Measurements from ENCODE around the gene SLC37A4. TPM values are rescaled to one million over a fixed set of nuclear protein-coding genes. Genes with fewer than 3 reads are reported as not detected.
"Not testable (repeated sequence)": the region's sequence is repeated elsewhere in the genome, so short reads cannot be mapped to it uniquely, and the experiment has no call there.

Gene SLC37A4
- total RNA-seq, 1 experiment from 2014 or later = 49.3 TPM

GRCh38 chr11:119018074-119018938 lies 12.4 kb downstream of the SLC37A4 start, which contains the start of the genes RPS25 and TRAPPC4:
RPS25 (minus strand) TSS chr11:119018343; CDS start chr11:119018284, 59 bp downstream.
TRAPPC4 (plus strand) TSS chr11:119018766; CDS start chr11:119018796, 30 bp downstream.
- DNase-seq (ENCODE audit: low spot score) = peak; percentile 99
- Histone ChIP-seq H3K4me1 (ENCODE audit: insufficient read depth, low read length, poor library complexity, severe bottlenecking) (peaks cover 18% of the 10 kb centered on the region), H3K9me3 (ENCODE audit: low read depth, low read length, poor library complexity, severe bottlenecking) (no peaks in the 10 kb centered on the region), H3K4me3 (ENCODE audit: low read depth, low read length, poor library complexity, severe bottlenecking) (peak within 1 kb of the TSS; percentile 77), H3K27me3 (replicated peaks; ENCODE audit: insufficient read depth, low read depth, low read length, poor library complexity) (no peaks in the 10 kb centered on the region), H3K36me3 (ENCODE audit: insufficient read depth, low read length, poor library complexity, severe bottlenecking) (peaks cover 64% of the 10 kb centered on the region), H3K27ac (ENCODE audit: low read depth, low read length, poor library complexity, severe bottlenecking) (peak within 1 kb of the TSS; percentile 95)
- BruUV-seq (replicated peaks) = no TSS peak
- ChIA-PET POLR2A (ENCODE audit: low non-redundant PET) (interaction anchor here (0.6 kb wide), 3 partner anchors 20 to 105 kb away, joined by 3 to 4 read pairs (median 3); no protein-coding TSS in a partner anchor), CTCF (interaction anchor here (0.5 to 0.6 kb wide), 2 partner anchors 190 to 406 kb away, joined by 3 to 13 read pairs; no protein-coding TSS in a partner anchor)
- TF ChIP-seq EZH2 (IDR thresholded peaks at IDR 0.05; ENCODE audit: borderline replicate concordance, low read depth, low read length, poor library complexity, severe bottlenecking) (no peak), CTCF (conservative IDR thresholded peaks at IDR 0.05; ENCODE audit: low read depth, low read length) (no peak)
- intact Hi-C loops (cut with micrococcal nuclease; ENCODE audit: unreplicated experiment) = loop anchor here (5.0 kb wide), 1 partner anchor 84 kb away; the partner anchor contains the start of gene DPAGT1

- peaks cover 18% of the 10 kb centered on the region for H3K4me1 ChIP-seq (ENCODE audit: insufficient read depth, low read length, poor library complexity, severe bottlenecking)
- peak overlapping the region; percentile 77 for H3K4me3 ChIP-seq (ENCODE audit: low read depth, low read length, poor library complexity, severe bottlenecking)
- POLR2A ChIA-PET (ENCODE audit: low non-redundant PET) = interaction anchor here (0.6 kb wide), 1 partner anchor 75 kb away, joined by 3 read pairs; no protein-coding TSS in a partner anchor
- intact Hi-C loops (cut with micrococcal nuclease; ENCODE audit: unreplicated experiment) = loop anchor here (5.0 kb wide), 1 partner anchor 85 kb away; the partner anchor contains the start of gene DPAGT1
- H3K27me3 ChIP-seq (replicated peaks; ENCODE audit: insufficient read depth, low read depth, low read length, poor library complexity); BruUV-seq (replicated peaks); DNase-seq (ENCODE audit: low spot score); CTCF ChIA-PET; H3K9me3 ChIP-seq (ENCODE audit: low read depth, low read length, poor library complexity, severe bottlenecking): not testable (repeated sequence)
- peaks cover 65% of the 10 kb centered on the region for H3K36me3 ChIP-seq (ENCODE audit: insufficient read depth, low read length, poor library complexity, severe bottlenecking)
- H3K27ac ChIP-seq (ENCODE audit: low read depth, low read length, poor library complexity, severe bottlenecking) = peak overlapping the region; percentile 95
Measured at GRCh38 chr11:119017377-119017776, 13.3 kb downstream of the SLC37A4 start.

GRCh38 chr11:119016216-119017009 lies 14.3 kb downstream of the SLC37A4 start:
- H3K4me1 ChIP-seq (ENCODE audit: insufficient read depth, low read length, poor library complexity, severe bottlenecking) = peaks cover 18% of the 10 kb centered on the region
- peak overlapping the region; percentile 77 for H3K4me3 ChIP-seq (ENCODE audit: low read depth, low read length, poor library complexity, severe bottlenecking)
- no peak for TF ChIP-seq CTCF (conservative IDR thresholded peaks at IDR 0.05; ENCODE audit: low read depth, low read length)
- no peak for TF ChIP-seq EZH2 (IDR thresholded peaks at IDR 0.05; ENCODE audit: borderline replicate concordance, low read depth, low read length, poor library complexity, severe bottlenecking)
- intact Hi-C loops (cut with micrococcal nuclease; ENCODE audit: unreplicated experiment) = loop anchor here (5.0 kb wide), 1 partner anchor 86 kb away; the partner anchor contains the start of gene DPAGT1
- no peaks in the 10 kb centered on the region for H3K27me3 ChIP-seq (replicated peaks; ENCODE audit: insufficient read depth, low read depth, low read length, poor library complexity)
- CTCF ChIA-PET = no interaction called here
- no peaks in the 10 kb centered on the region for H3K9me3 ChIP-seq (ENCODE audit: low read depth, low read length, poor library complexity, severe bottlenecking)
- peak overlapping the region; percentile 6 for H3K27ac ChIP-seq (ENCODE audit: low read depth, low read length, poor library complexity, severe bottlenecking)
- POLR2A ChIA-PET (ENCODE audit: low non-redundant PET) = interaction anchor here (0.6 to 0.7 kb wide), 2 partner anchors 196 to 306 kb away, joined by 3 to 5 read pairs; no protein-coding TSS in a partner anchor
- BruUV-seq (replicated peaks) = no TSS peak
- no peak for DNase-seq (ENCODE audit: low spot score)
- peaks cover 66% of the 10 kb centered on the region for H3K36me3 ChIP-seq (ENCODE audit: insufficient read depth, low read length, poor library complexity, severe bottlenecking)
